Activated CD8-positive, alpha-beta memory T cell treated with anti-CD3 and anti-CD28 coated beads, Interleukin-2, amount 50 U/mL, for 24 hours (primary cell): ENCODE results near the gene ATG2B.

Experiments
- DNase-seq: peaks from one replicate; pipeline ENCODE4 v3.0.0-alpha.2; 2020; ENCODE audit errors: extremely low read depth

The ATG2B gene

DNA sequence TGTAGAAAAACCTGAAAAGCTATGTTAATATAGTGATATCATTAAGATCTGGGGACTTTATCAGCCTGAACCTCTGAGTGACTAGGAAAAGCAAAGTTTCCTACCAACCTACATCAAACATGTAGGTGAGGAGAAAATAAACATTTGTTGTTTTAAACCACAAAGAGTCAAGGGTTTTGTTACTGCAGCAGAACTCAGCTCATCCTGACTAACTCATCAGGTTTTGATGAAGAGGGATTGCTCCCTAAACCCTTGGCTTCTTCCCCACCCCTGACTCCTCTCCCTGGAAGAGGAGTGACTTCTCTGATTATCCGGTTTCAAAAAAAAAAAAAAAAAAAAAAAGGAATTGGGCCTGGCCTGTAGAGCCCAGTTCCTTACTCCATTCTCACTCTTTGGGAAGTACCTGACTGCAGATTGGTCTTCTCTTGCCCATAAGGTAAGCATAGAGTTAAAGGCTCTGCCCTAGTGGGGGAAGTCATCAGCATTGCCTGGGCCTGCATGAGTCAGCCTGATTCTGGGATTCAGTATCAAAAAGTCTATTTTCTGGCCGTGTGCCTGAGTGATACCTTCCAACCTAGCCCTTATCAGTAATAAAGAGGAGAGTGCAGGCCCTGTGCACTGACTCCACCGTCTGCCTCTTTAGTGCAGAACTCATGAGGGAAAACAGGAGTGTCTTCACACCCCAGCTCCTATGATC lies 90.2 kb downstream of the ATG2B start:
- DNase-seq = no peak

DNA sequence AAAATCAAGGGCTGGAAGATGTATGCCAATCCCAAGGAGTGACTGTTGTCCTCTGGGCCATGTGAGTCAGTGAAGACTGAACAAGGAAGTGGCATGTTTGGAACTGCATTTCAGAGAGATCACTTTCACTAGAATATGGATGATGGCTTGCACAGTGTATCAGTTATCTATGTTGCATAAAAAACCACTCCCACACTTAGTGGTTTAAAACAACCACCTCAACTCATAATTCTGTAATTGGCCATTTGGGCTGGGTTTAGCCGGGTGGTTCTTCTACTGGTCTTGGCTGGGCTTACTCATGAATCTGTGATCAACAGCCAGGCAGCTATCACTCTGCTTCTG lies 91.7 kb downstream of the ATG2B start:
- DNase-seq = no peak

- no peak for DNase-seq
Observed at GRCh38 chr14:96270565-96271420, 92.3 kb downstream of the ATG2B start.

GRCh38 chr14:96269359-96269710 lies 93.8 kb downstream of the ATG2B start:
- DNase-seq = no peak

DNA sequence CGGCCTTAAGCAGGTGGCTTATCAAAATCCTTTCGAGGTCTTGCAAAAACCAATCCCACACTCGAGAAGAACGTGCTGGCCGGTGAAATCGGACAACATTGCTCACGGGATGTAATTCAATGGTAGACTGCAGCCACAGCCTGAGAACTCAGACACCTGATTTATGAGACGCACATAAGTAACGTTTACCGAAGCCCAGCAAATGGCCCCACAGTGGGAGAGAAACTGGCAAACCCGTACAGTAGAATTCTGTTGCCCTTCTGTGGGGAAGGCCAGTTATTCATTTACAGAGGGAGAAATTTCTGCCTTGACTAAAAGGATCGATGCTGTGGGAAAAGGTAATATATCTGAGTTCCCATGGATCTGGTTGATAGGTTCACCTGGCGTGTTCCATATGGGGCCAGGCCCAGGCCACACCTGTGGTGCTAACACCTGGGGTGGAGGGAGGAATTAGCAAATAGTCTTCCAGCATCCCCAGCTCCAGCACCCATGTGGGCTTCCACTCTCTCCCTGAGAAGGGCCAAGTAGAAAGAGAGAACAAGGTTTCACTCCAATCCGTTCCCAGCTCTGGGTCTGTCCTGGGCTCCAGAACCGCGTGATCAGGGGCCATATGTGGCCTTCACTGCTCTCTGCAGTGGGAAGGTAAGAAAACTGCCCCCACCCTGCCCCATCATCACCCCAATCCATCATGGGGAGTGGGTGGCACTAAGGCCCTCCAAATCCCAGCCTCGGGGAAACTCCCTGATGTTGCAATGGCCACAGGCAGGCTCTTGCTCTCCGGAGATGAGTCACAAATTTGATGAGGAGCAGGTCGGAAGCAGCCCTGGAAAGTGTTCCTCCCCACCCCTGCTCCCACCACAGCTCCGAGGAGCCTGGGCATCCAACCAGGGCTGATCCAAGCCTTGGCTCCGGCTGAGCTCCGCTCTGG lies 94.4 kb downstream of the ATG2B start:
- no peak for DNase-seq

- DNase-seq = no peak
Observed at GRCh38 chr14:96267916-96268315, 95.2 kb downstream of the ATG2B start.

DNA sequence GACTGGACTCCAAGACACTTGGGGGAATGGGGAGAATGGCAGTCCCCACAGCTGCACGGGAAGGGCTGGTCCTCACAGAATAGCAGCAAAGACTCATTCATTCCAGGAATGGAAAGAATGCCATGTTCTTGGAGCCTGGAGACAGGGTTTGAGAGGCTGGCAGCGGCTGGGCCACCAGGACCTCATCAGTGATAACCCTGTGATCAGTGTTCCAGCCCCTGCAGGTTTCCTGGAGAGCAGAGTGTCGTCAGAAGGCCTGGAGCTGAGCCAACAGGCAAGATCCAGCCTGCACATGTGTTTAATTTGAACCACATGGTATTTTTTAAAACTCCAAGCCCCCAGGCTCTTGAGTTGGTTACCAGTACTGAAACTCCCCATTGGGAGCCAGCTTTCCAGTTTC lies 95.8 kb downstream of the ATG2B start:
- DNase-seq = no peak

DNA sequence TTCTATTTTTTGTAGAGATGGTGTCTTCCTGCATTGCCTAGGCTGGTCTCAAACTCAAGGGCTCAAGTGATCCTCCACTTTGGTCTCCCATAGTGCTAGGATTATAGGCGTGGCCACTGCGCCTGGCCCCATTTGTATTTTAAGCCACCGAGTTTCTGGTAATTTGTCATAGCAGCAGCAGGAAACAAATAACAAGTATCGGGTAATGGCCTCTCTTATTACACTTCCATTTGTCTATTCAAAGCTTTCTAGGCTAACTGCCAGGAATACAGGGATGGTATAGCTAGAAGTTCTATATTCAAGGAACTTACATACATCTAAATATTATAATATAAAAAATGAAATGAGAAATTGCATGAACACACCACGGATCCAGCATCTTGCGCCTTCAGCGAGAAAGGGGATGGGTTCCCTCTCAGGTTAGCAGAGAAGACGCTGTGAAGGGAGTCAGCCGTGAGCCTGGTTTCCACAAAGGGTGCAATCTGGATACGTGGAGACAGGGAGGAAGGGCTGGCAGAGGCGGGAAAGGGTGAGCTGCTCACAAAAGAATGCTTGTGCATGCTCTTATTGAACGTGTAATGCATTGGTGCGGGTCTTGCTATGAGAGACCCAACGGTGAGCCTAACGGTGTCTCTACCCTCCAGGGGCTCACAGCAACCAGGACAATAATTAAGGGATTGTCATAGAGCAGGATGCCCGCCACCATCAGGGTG lies 97.6 kb downstream of the ATG2B start:
- no peak for DNase-seq

DNA sequence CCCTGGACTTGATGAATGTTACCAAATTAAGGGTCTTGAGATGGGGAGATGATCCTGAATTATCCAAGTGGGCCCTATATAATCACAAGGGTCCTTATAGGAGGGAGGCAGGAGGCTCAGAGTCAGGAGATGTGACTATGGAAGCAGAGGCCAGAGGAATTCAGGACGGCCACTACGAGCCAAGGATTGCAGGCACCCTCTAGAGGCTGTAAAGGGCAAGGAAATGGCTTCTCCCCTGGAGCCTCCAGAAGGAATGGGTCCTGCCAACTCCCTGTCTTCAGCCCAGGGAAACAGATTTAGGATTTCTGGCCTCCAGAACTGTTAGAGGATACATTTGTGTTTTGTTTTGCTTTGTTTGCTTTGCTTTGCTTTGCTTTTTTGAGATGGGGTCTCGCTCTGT lies 98.3 kb downstream of the ATG2B start:
- DNase-seq = no peak

- DNase-seq = no peak
Observed at GRCh38 chr14:96264200-96264553, 99.0 kb downstream of the ATG2B start.

DNA sequence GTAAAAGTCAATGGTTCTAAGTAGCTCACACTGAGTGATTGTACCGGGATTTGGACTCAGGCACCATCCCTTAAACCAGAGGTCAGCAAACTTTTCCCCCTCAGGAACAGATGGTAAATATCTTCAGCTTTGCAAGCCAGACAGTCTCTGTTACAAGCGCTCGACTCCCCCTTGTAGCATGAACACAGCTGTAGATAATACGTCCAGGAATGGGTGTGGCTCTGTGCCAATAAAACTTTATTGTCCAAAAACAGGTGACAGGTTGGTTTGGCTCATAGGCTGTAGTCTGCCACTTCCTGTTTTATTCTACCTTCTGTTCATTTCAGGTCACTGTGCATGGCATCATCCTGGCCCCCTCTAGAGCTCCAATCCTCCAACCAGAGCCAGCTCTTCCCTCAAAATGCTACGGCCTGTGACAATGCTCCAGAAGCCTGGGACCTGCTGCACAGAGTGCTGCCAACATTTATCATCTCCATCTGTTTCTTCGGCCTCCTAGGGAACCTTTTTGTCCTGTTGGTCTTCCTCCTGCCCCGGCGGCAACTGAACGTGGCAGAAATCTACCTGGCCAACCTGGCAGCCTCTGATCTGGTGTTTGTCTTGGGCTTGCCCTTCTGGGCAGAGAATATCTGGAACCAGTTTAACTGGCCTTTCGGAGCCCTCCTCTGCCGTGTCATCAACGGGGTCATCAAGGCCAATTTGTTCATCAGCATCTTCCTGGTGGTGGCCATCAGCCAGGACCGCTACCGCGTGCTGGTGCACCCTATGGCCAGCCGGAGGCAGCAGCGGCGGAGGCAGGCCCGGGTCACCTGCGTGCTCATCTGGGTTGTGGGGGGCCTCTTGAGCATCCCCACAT lies 99.6 kb downstream of the ATG2B start:
- DNase-seq = no peak

DNA sequence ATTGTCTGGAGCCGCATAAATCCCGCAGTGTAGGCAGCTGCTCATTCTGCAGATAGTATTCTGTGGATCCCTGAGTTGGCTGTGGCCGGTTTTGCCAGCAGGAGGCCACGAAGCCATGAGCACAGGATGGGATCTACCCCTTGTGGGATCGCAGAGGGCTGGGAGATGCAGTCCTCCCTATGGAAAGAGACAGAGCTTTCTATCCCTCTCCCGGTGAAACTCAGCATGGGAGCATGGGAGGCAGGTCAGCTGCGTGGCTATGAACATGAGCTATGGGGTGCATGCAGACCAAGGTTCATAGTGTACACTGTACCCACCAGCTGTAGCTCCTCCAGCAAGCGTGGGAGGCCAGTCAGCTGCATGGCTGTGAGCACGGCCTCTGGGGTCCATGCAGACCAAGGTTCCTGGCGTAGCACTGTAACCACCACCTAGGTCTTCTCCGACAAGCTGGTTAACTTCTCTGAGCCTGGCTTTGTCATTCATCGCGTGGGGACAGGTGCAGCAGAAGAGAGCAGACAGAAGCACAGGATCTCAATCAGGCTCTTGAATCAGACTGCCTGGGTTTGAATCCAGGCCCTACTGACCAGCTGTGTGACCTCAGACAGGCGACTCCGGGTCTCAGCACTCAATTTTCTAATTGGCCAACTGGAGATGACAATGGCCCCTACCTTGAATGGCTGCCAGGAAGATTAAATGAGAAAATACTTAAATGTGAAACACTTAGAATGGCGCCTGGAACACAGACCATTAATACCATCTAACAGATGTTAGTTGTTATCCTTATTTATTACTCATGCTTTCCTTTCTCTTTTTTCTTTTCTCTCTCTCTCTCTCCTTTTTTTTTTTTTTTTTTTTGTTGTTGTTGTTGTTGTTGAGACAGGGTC lies 101.1 kb downstream of the ATG2B start:
- no peak for DNase-seq

GRCh38 chr14:96261053-96261452 lies 102.1 kb downstream of the ATG2B start:
- no peak for DNase-seq

- no peak for DNase-seq
Observed at GRCh38 chr14:96260341-96260821, 102.8 kb downstream of the ATG2B start.

DNA sequence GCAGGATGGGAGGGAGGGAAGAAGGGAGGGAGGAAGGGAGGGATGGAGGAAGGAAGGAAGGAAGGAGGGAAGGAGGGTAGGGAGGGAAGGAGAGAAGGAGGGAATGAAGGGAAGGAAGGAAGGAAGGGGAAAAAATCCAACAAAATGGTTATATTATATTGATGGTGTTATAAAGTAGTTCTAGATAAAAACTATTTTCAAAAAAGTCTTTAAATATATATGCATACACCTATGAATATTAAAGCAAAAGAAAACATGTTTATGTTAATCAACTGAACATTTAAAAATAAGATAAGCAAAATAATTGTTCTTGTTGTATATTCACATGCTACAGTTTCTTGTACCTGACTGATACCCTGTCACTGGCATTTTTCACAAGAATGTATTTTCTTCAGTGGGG lies 105.2 kb downstream of the ATG2B start:
- no peak for DNase-seq

DNA sequence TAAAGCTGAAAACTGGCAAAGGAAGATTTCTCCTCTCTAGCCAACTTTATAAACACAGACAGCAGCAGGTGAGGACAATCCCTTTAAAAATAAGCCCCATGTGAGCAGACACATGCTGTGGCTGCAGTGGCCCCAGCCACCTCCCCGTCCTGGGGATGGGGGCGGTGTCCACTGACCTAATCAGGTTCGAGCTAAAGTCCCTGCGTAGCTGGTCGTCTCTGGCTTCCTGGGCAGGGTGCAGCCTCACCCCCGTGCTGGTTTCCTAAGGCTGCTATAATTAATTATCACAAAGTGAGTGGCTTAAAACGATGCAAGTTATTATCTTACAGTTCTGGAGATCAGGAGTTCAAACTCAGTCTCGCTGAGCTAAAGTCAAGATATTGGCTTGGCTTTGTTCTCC lies 106.1 kb downstream of the ATG2B start:
- no peak for DNase-seq

GRCh38 chr14:96256407-96256806 lies 106.7 kb downstream of the ATG2B start:
- no peak for DNase-seq

- DNase-seq = no peak
Observed at GRCh38 chr14:96255501-96256366, 107.4 kb downstream of the ATG2B start, which contains the start of gene BDKRB1. BDKRB1 (plus strand) TSS chr14:96256210; CDS start chr14:96263683, 7,473 bp downstream.

DNA sequence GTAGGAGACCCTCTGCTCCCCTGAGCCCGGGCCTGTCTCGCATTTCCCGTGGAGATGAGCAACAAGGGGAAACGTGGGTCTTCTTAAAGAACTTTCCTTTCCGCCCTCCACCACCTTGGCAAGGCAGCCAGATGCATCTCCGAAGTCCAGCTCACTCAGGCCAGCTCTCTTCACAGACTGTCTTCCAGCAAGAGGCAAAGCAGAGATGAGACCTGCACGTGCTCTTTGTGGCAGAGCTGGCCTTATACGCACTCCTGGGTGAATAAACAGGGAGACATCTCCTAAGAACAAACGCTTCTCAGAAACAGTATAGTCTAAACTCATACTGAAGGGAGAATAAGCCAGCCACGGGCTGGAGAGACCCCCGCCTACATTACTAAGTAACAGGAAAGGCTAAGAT lies 108.5 kb downstream of the ATG2B start:
- no peak for DNase-seq
